GM12891 (cell line): ENCODE measurements around the gene SMOC2.

Experiments used
- DNase-seq: peaks from one replicate; pipeline ENCODE4 v3.0.0; 2011; ENCODE audit warnings: low spot score; ENCODE audit not compliant: insufficient read length
- FAIRE-seq: peaks from 2 replicates; lab custom pipeline; 2011; peaks lifted over from hg19 to GRCh38; lab: Jason Lieb, UNC
- PAX5 ChIP-seq: IDR thresholded peaks from 2 replicates; pipeline ENCODE4 v1.6.1; 2011; ENCODE audit warnings: low read length, moderate library complexity, mild to moderate bottlenecking; ENCODE audit not compliant: insufficient read depth, severe bottlenecking
- POLR2A ChIP-seq: IDR thresholded peaks from 2 replicates; pipeline ENCODE4 v1.6.1; 2011; ENCODE audit warnings: low read depth, low read length, control low read depth
- POLR2AphosphoS5 ChIP-seq: IDR thresholded peaks from 2 replicates; pipeline ENCODE4 v1.6.1; 2011; ENCODE audit warnings: low read depth, low read length, control low read depth
- POU2F2 ChIP-seq: IDR thresholded peaks from 2 replicates; pipeline ENCODE4 v1.6.1; 2011; ENCODE audit warnings: low read depth, mild to moderate bottlenecking, control low read depth, low read length, moderate library complexity
- SPI1 ChIP-seq: IDR thresholded peaks from 2 replicates; pipeline ENCODE4 v1.6.1; 2011; ENCODE audit warnings: low read depth, low read length, control low read depth
- TAF1 ChIP-seq: IDR thresholded peaks from 2 replicates; pipeline ENCODE4 v1.6.1; 2011; ENCODE audit warnings: low read depth, low read length, control low read depth

Gene SMOC2

GRCh38 chr6:168648240-168649125, 207.5 kb downstream of the SMOC2 start:
- TF ChIP-seq POLR2A (no peak), TAF1 (no peak), POLR2AphosphoS5 (no peak), POU2F2 (no peak), PAX5 (no peak), SPI1 (no peak)
- FAIRE-seq (no peak), DNase-seq (no peak)

- DNase-seq (no peak), FAIRE-seq (no peak)
- TF ChIP-seq PAX5 (no peak), POLR2AphosphoS5 (no peak), SPI1 (no peak), POU2F2 (no peak), TAF1 (no peak), POLR2A (no peak)
These were observed 208.2 kb downstream of the SMOC2 start for GRCh38 chr6:168649209-168649608.

DNA sequence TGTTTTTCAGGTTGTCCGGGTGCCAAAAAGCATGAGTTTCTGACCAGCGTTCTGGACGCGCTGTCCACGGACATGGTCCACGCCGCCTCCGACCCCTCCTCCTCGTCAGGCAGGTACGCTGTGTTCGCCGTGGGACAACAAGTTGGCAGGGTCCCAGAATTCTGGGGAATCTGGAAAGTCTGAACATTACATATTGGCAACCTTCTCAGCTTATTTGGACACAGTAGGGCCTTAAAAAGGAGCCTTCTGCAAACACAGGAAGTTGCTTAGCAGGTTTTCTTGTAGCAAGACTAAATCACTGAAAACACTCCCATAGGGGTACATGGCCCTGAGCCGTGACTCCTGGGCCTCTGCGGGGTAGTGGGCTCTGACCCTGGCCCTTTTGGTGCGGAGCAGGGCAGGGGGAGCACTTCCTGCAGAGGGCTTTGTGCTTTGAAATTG, 209.7 kb downstream of the SMOC2 start:
- TF ChIP-seq POU2F2, result no peak
- TF ChIP-seq PAX5, result no peak
- no peak for TF ChIP-seq TAF1
- DNase-seq (no peak), FAIRE-seq (no peak)

DNA sequence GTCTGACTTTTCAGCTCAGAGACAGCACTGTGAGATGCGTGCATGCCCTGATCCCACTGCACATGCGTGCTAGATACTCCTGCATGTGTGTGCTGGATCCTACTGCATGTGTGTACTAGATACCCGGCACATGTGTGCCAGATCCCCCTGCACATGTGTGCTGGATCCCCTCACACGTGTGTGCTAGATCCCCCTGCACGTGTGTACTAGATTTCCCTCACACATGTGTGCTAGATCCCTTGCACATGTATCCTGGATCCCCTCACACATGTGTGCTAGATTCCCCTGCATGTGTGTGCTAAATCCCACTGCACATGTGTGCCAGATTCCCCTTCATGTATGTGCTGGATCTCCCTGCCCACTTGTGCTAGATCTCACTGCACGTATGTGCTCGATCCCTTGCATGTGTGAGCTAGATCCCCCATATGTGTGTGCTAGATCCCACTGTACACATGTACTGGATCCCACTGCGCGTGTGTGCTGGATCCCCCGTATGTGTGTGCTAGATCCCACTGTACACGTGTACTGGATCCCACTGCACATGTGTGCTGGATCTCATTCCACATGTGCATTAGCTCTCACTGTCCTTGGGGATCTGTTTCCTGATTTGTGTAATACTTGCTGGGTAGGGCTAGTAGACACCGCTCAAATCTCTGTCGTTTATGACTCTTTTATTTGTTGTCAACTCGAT, 214.6 kb downstream of the SMOC2 start:
- TF ChIP-seq TAF1 (no peak), POLR2AphosphoS5 (no peak), POLR2A (no peak), SPI1 (no peak), POU2F2 (no peak), PAX5 (no peak)
- no peak for FAIRE-seq
- DNase-seq, result no peak

- DNase-seq (no peak), FAIRE-seq (no peak)
- no peak for TF ChIP-seq POLR2AphosphoS5
- TF ChIP-seq PAX5, result no peak
- TF ChIP-seq POU2F2, result no peak
- TF ChIP-seq POLR2A, result no peak
- TF ChIP-seq TAF1, result no peak
- no peak for TF ChIP-seq SPI1
These were observed 217.1 kb downstream of the SMOC2 start for GRCh38 chr6:168658059-168658458.

DNA sequence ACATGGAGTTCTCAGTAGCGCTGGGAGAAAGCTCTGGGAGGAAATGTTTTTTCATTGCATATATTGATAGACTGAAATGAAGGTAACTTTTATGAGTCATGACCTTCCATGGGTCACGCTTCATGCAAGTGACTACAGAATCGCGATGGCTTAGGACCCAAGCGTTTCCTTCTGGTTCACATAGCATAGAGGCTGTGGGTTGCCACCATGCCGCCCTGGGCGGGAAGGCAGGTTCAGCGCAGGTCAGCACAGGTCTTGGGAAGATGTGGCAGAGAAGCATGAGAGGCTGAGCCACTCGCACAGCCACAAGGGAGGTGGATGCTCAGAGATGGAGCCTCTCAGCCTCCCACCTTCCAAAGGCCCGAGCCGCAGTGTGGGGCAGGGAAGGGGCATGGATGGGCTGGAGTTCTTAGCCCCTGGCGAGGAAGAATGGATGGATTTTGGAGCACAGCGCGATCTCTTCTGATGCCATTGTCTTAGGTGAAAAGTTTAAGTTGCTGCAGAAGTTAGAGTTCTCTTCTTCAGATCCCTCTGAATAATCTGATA, 219.5 kb downstream of the SMOC2 start:
- DNase-seq (no peak), FAIRE-seq (no peak)
- TF ChIP-seq TAF1 (no peak), POLR2AphosphoS5 (no peak), POU2F2 (no peak), SPI1 (no peak), PAX5 (no peak), POLR2A (no peak)

- TF ChIP-seq POU2F2 (no peak), TAF1 (no peak), SPI1 (no peak), POLR2AphosphoS5 (no peak), POLR2A (no peak), PAX5 (no peak)
- DNase-seq (no peak), FAIRE-seq (no peak)
These were observed 221.4 kb downstream of the SMOC2 start for GRCh38 chr6:168662301-168662936.

- no peak for TF ChIP-seq SPI1
- TF ChIP-seq POLR2A, result no peak
- TF ChIP-seq POU2F2, result no peak
- TF ChIP-seq TAF1, result no peak
- TF ChIP-seq POLR2AphosphoS5, result no peak
- TF ChIP-seq PAX5, result no peak
- DNase-seq, result no peak
These were observed 222.1 kb downstream of the SMOC2 start for GRCh38 chr6:168663041-168663440.

DNA sequence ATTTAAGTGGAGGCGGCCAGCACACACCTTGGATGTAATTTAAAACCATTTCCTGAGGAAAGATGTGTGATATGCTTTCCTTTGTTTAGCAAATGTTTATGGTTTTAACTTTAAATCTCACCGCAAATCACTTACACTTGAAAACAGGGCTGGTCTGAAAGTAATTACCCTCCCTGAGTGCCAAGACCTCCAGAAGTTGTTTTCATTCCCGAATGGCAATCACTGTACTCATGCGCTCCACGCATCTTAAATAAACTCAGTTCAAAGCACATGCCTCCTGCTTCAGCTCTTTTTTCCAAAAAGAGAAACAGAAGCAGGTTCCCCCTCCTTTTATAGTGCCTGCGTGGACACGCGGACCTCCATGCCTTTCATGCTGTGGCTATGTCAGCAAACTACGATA, 224.0 kb downstream of the SMOC2 start:
- FAIRE-seq, result no peak

More at GRCh38 chr6:168663041-168663440, 222.1 kb downstream of the SMOC2 start:
- no peak for FAIRE-seq

More for the DNA sequence above, 224.0 kb downstream of the SMOC2 start:
- TF ChIP-seq TAF1, result no peak
- DNase-seq, result no peak
